GM19467 (cell line): ENCODE measurements around the gene KATNB1.

Experiments
- ATAC-seq: cut with Tn5 transposase; IDR thresholded peaks from one replicate; pipeline ENCODE4 v1.9.1; 2021; ENCODE audit warnings: mild to moderate bottlenecking, moderate library complexity; ENCODE audit not compliant: unreplicated experiment

The KATNB1 gene

DNA sequence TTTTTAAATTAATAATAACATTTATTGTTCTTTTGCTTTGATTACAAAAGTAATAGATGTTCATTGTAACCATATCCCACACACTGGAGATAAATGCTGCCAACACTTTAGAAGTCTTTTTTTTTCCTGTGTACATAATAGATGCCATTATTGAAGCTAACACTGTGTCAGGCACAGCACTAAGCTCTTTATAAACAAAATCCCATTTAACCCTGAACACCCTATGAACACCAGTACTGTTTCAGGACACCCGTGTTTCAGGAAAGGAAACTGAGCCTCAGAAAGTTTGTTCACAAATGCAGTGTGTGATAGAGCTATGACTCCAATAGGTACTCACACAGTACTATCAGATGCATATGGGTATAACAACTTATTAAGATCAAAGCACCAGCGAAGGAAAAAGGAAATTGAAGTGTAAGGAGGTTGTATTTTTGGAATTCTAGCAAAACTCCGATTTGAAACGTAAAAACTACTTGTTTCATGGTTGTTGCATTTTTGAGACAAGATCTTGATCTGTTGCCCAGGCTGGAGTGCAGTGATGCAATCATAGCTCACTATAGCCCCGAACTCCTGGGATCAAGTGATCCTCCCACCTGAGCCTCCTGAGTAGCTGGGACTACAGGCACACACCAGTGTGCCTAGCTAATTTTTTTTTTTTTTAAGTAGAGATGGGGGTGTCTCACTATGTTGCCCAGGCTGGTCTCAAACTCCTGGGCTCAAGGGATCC, 68.7 kb downstream of the KATNB1 start:
- no peak for ATAC-seq

GRCh38 chr16:57805176-57805575, 69.6 kb downstream of the KATNB1 start:
- ATAC-seq, result no peak
